NT2/D1 (cell line): ENCODE measurements around the gene PSME2.

Experiments used
- SUZ12 ChIP-seq: IDR thresholded peaks from 2 replicates; pipeline ENCODE4 v1.6.1; 2011; ENCODE audit not compliant: insufficient read length, insufficient read depth; ENCODE audit errors: extremely low read depth
- YY1 ChIP-seq: IDR thresholded peaks from 2 replicates; pipeline ENCODE4 v1.6.1; 2011; ENCODE audit not compliant: insufficient read length, insufficient read depth
- ZNF274 ChIP-seq: IDR thresholded peaks from 2 replicates; pipeline ENCODE4 v1.6.1; 2011; ENCODE audit warnings: mild to moderate bottlenecking, low read depth, low read length

DNA sequence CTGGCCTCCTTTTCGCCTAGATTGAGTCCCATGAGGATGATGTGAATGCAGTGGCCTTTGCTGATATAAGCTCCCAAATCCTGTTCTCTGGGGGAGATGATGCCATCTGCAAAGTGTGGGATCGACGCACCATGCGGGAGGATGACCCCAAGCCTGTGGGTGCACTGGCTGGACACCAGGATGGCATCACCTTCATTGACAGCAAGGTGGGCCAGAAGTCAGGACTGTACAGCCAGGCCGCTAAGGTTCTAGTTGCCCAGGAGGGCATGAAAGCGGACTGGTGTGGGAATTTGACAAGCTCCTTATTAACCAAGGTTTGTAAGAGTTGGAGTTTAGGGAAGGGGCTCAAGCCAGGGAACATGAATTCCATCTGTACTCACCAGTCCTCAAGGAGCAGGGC, 26.7 kb downstream of the PSME2 start:
- TF ChIP-seq YY1: no peak
- no peak for TF ChIP-seq SUZ12
- TF ChIP-seq ZNF274: no peak
